ENCODE results near the gene MACROH2A1. TPM values are rescaled to one million over a fixed set of nuclear protein-coding genes. Genes with fewer than 3 reads are reported as not detected.

MACROH2A1 gene
- polyA plus RNA-seq, 2 of the 4 experiments (the other 2 are of a cell fraction): 158 to 172 TPM

DNA sequence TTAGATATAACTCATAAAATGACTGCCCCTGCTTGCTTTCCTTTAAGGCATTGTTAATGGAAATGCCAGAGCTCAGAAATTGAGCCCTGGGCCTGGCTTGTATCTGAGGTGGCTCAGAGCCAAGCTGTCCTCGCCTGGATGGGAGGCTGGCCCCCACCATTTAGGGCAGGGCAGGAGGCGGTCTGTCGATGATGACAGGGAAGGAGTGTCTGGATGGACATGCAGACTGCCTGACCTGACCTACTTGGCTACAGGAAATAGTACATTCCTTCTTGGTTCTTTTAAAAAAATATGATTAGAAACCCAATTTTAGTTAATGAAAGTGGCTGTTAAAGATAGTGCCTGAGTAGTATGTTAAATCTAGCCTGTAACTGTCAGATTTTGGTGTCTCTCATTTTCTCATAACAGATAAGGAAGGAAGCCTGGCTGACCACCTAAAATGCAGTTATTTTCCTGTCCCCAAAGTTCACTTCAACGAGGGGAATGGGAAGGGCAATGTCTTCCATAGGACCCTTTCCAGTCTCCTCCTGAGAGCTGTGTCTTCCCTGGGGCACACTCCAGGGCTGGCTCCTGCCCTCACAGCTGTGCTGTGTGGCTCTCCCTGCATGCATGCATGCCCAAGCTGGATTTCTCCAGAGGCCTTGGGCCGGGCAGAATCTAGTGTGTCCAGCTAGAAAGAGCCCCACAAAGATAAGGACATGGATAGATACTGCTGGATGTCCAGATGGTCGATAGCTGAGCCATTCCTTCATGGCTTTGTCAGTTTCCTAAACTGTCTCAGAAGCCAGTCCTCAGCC is 42.3 kb downstream of the MACROH2A1 start:
- ChIA-PET POLR2A (interaction anchor here (0.6 kb wide), 1 partner anchor 408 kb away, joined by 3 read pairs; no protein-coding TSS in a partner anchor), CTCF (interaction anchor here (1.2 to 1.7 kb wide), 3 partner anchors 21 to 196 kb away, joined by 3 to 6 read pairs (median 3); no protein-coding TSS in a partner anchor)
- ATAC-seq (0 out of 6 replicates have a peak, but pooled peaks of 1 of the 2 experiments have one; percentile 36), DNase-seq (ENCODE audit: low read depth in 1 of 2, low spot score in 1 of 2) (no peak), FAIRE-seq (no peak)
- H3K9me3 ChIP-seq: no peaks in the 10 kb centered on the region
- H3K27ac ChIP-seq: no peak overlapping the region
- 95% methylated on average over 6 of the region's 6 CpGs for WGBS (ENCODE audit: missing lambda C conversion rate)
- H3K4me3 ChIP-seq: no peak overlapping the region
- no peak overlapping the region for H3K4me2 ChIP-seq
- H3K4me1 ChIP-seq: no peaks in the 10 kb centered on the region
- no peak for TF ChIP-seq CHD4 (IDR thresholded peaks at IDR 0.05; ENCODE audit: borderline replicate concordance)
- no peak for TF ChIP-seq TFCP2L1 (CRISPR knock-in tag; IDR thresholded peaks at IDR 0.05)

GRCh38 chr5:135355169-135355568 is 43.9 kb downstream of the MACROH2A1 start:
- no peak for DNase-seq (ENCODE audit: low read depth in 1 of 2, low spot score in 1 of 2)
- ChIA-PET POLR2A (no interaction called here), CTCF (interaction anchor here (0.8 kb wide), 1 partner anchor 197 kb away, joined by 3 read pairs; no protein-coding TSS in a partner anchor)
- no peak overlapping the region for H3K27ac ChIP-seq
- WGBS (ENCODE audit: missing lambda C conversion rate): 100% methylated on average over 1 of the region's 1 CpG
- H3K4me3 ChIP-seq: no peak overlapping the region
- no peak for TF ChIP-seq EHF (CRISPR knock-in tag; IDR thresholded peaks at IDR 0.05)
- no peak for TF ChIP-seq MAFK (IDR thresholded peaks at IDR 0.05; ENCODE audit: partially characterized antibody)
- no peak for TF ChIP-seq ZSCAN20 (CRISPR knock-in tag; IDR thresholded peaks at IDR 0.05)
- no peak overlapping the region for H3K4me2 ChIP-seq
- no peaks in the 10 kb centered on the region for H3K9me3 ChIP-seq
- ATAC-seq: no peak
- no peak for FAIRE-seq
- no peaks in the 10 kb centered on the region for H3K4me1 ChIP-seq

- ATAC-seq: no peak
- 98% methylated on average over 4 of the region's 4 CpGs for WGBS (ENCODE audit: missing lambda C conversion rate)
- TF ChIP-seq POLR2A (IDR thresholded peaks at IDR 0.05; ENCODE audit: low read length) (no peak), BHLHE40 (IDR thresholded peaks at IDR 0.05; ENCODE audit: low read depth, low read length) (no peak), CHD2 (IDR thresholded peaks at IDR 0.05; ENCODE audit: low read length, partially characterized antibody) (no peak), HES2 (IDR thresholded peaks at IDR 0.05) (no peak), FOXS1 (CRISPR knock-in tag; IDR thresholded peaks at IDR 0.05) (no peak), BCL3 (IDR thresholded peaks at IDR 0.05) (no peak), NFE2L2 (conservative IDR thresholded peaks at IDR 0.05; ENCODE audit: low read length) (no peak), ELK1 (IDR thresholded peaks at IDR 0.05; ENCODE audit: low read depth, low read length) (no peak)
- no peaks in the 10 kb centered on the region for H3K9me3 ChIP-seq
- no peak for DNase-seq (ENCODE audit: low read depth in 1 of 2, low spot score in 1 of 2)
- no peak overlapping the region for H3K4me2 ChIP-seq
- H3K27ac ChIP-seq: no peak overlapping the region
- CTCF ChIA-PET: no interaction called here
- POLR2A ChIA-PET: no interaction called here
- H3K4me3 ChIP-seq: no peak overlapping the region
- no peak for FAIRE-seq
- no peaks in the 10 kb centered on the region for H3K4me1 ChIP-seq
These were observed 44.9 kb downstream of the MACROH2A1 start for GRCh38 chr5:135353952-135354721.

- ATAC-seq (no peak), DNase-seq (ENCODE audit: low read depth in 1 of 2, low spot score in 1 of 2) (no peak), FAIRE-seq (no peak)
- POLR2A ChIA-PET: no interaction called here
- TF ChIP-seq POLR2A (IDR thresholded peaks at IDR 0.05; ENCODE audit: low read length) (peak; percentile 15; the same call in 1 of the 2 replicates), JUN (IDR thresholded peaks at IDR 0.05) (no peak)
- Histone ChIP-seq H3K4me3 (no peak overlapping the region), H3K4me2 (no peak overlapping the region), H3K9me3 (no peaks in the 10 kb centered on the region), H3K27ac (no peak overlapping the region), H3K4me1 (no peaks in the 10 kb centered on the region)
- 99% methylated on average over 10 of the region's 10 CpGs for WGBS (ENCODE audit: missing lambda C conversion rate)
- CTCF ChIA-PET: interaction anchor here (0.9 kb wide), 2 partner anchors 10 to 318 kb away, joined by 3 read pairs; no protein-coding TSS in a partner anchor
These were observed 48.5 kb downstream of the MACROH2A1 start for GRCh38 chr5:135350536-135350935.
